Natural killer cell (primary cell): ENCODE measurements around the gene RTN4R. TPM values are rescaled to one million over a fixed set of nuclear protein-coding genes. Genes with fewer than 3 reads are reported as not detected.
"Not testable (repeated sequence)": the region's sequence is repeated elsewhere in the genome, so short reads cannot be mapped to it uniquely, and the experiment has no call there.

Source experiments
- ATAC-seq, 3 donors: fragments of 150-1000 bp in 2 of 3; fragments of 200-7000 bp in 1 of 3; cut with Tn5 transposase; 1 replicate in 1 of 3; 2 replicates in 2 of 3; pipeline ENCODE4 v1.10.0; 2021; ENCODE audit warnings: mild to moderate bottlenecking in 2 of 3, moderate library complexity in 2 of 3
- DNase-seq, 2 donors: peaks; one replicate each; pipeline versions ENCODE4 v3.0.0 to v3.0.0-alpha.2; 2013 to 2021; ENCODE audit warnings: mixed read lengths in 1 of 2
- H3K27ac ChIP-seq: one replicate; pipeline ENCODE4 v1.5.1; 2013; ENCODE audit warnings: mild to moderate bottlenecking, low read length
- H3K27me3 ChIP-seq: one replicate; pipeline ENCODE4 v1.6.1; 2013; ENCODE audit warnings: low read length; ENCODE audit not compliant: control insufficient read depth, insufficient read depth
- H3K36me3 ChIP-seq: one replicate; pipeline ENCODE4 v1.6.1; 2013; ENCODE audit warnings: low read length; ENCODE audit not compliant: control insufficient read depth, insufficient read depth
- H3K4me1 ChIP-seq: one replicate; pipeline ENCODE4 v1.6.1; 2013; ENCODE audit warnings: low read length; ENCODE audit not compliant: control insufficient read depth, insufficient read depth
- H3K4me3 ChIP-seq: one replicate; pipeline ENCODE4 v1.5.1; 2013; ENCODE audit warnings: low read length
- H3K9me3 ChIP-seq: one replicate; pipeline ENCODE4 v1.6.1; 2013; ENCODE audit warnings: low read length; ENCODE audit not compliant: control insufficient read depth, insufficient read depth
- H3K27ac Mint-ChIP-seq, 2 donors: one replicate each; pipeline ENCODE4 v1.8.0; 2022; ENCODE audit warnings: mild to moderate bottlenecking in 2 of 2, mixed read lengths in 2 of 2, moderate library complexity in 1 of 2
- H3K27me3 Mint-ChIP-seq, 2 donors: one replicate each; pipeline ENCODE4 v1.8.0; 2022; ENCODE audit warnings: low read depth in 2 of 2, mixed read lengths in 2 of 2
- H3K36me3 Mint-ChIP-seq: one replicate; pipeline ENCODE4 v1.8.0; 2022; ENCODE audit warnings: mixed read lengths
- H3K4me1 Mint-ChIP-seq, 2 donors: one replicate each; pipeline ENCODE4 v1.8.0; 2022; ENCODE audit warnings: mixed read lengths in 2 of 2
- H3K4me3 Mint-ChIP-seq: one replicate; pipeline ENCODE4 v1.8.0; 2022; ENCODE audit warnings: mild to moderate bottlenecking, moderate library complexity, mixed read lengths
- H3K9me3 Mint-ChIP-seq, 2 donors: one replicate each; pipeline ENCODE4 v1.8.0; 2022; ENCODE audit warnings: mixed read lengths in 2 of 2
- CTCF ChIP-seq: fragments of 200-600 bp; IDR thresholded peaks from one replicate; pipeline ENCODE4 v1.8.0; 2022; ENCODE audit warnings: antibody characterized with exemption
- WGBS: methylation state at CpG from one replicate; pipeline ENCODE4 v1.1.7; 2013; ENCODE audit warnings: missing lambda C conversion rate; ENCODE audit not compliant: insufficient coverage; 5-methylcytosine and 5-hydroxymethylcytosine counted together
- intact Hi-C: fragments of 100-400 bp; cut with micrococcal nuclease; formaldehyde crosslinking; loops from one replicate; pipeline ENCODE4 v1.14.2; 2022
- total RNA-seq, 4 donors: library from RNA; stranded (reverse); fragments of 120-200 nt in 1 of 4; gene quantifications; one replicate each; pipeline versions ENCODE4 v1.2.3 to v1.2.4, GENCODE V29; 2013 to 2022

Gene RTN4R
- total RNA-seq, 3 donors from 2014 or later (not counting 1 experiment from before 2014, with no cell fraction given), result 1.2 to 2.9 (median 1.6) TPM

GRCh38 chr22:20271114-20271994 lies 3.2 kb upstream of the RTN4R start:
- peaks cover 4% of the 10 kb centered on the region for H3K27me3 ChIP-seq
- DNase-seq (no peak), ATAC-seq (no peak)
- WGBS, result 91% methylated on average over 14 of the region's 14 CpGs
- H3K4me1 Mint-ChIP-seq, result peaks cover 5 to 16% of the 10 kb centered on the region in 2 donors
- H3K4me3 ChIP-seq, result no peak overlapping the region
- H3K36me3 Mint-ChIP-seq, result no peaks in the 10 kb centered on the region
- H3K4me3 Mint-ChIP-seq, result no peak overlapping the region
- H3K9me3 ChIP-seq, result no peaks in the 10 kb centered on the region
- intact Hi-C loops, result no loop called here
- H3K36me3 ChIP-seq, result no peaks in the 10 kb centered on the region
- H3K27ac Mint-ChIP-seq, result no peak overlapping the region
- H3K27me3 Mint-ChIP-seq, result no peaks in the 10 kb centered on the region
- H3K27ac ChIP-seq, result no peak overlapping the region
- peaks cover 24% of the 10 kb centered on the region for H3K4me1 ChIP-seq
- no peaks in the 10 kb centered on the region for H3K9me3 Mint-ChIP-seq
- TF ChIP-seq CTCF, result no peak

DNA sequence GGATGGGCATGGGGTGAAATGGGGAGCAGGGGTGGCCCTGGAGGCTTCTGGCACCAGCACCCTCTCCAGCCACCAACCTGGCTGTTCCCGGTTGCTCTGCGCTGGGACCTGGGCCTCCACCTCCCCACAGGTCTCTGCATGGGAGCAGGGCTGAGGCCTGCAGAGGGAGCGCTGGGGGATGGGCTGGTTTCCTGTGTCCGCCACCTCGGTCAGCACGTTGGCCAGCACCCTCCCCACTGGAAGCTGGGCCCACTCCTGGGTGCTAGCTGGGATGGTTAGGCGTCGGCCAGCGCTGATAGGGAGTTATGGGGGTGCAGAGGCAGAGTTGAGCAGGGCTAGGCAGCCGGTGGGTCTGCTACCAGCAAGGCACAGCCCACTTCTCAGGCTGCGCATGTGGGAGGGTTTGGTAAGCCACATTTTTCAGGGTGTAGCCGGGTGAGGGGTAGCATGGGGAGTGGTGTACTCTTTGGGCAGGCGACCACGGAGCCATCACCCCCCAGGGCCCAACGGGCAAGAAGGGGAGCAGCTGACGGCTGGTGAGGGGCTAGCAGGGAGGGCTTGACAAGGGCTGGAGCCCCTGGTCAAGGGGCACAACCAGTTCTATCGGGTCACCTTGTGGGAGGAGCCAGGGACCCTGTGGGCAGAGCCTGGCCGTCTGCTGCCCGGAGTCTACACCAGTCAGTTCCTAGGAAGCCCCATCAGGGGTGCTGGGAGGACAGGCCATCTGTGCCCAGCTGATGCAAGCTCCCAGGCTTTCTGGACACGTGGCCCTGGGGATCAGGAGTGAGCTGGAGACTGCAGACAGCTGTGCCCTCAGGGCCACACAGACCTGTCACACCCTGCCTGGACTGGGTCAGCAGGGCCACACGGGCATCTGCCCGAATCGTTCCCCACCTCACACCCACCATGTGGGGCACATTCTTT lies 2.3 kb upstream of the RTN4R start:
- H3K27me3 ChIP-seq, H3K4me3 Mint-ChIP-seq, H3K27me3 Mint-ChIP-seq, DNase-seq, H3K27ac ChIP-seq, H3K9me3 ChIP-seq, H3K27ac Mint-ChIP-seq, H3K9me3 Mint-ChIP-seq, H3K36me3 Mint-ChIP-seq, ATAC-seq, H3K4me3 ChIP-seq, intact Hi-C loops, H3K36me3 ChIP-seq: not testable (repeated sequence)
- 68% methylated on average over 20 of the region's 23 CpGs for WGBS
- peaks cover 24% of the 10 kb centered on the region for H3K4me1 ChIP-seq
- H3K4me1 Mint-ChIP-seq, result peaks cover 6 to 16% of the 10 kb centered on the region in 2 donors

- intact Hi-C loops, result not testable (repeated sequence)
Observed at GRCh38 chr22:20269673-20270072, 1.6 kb upstream of the RTN4R start.

GRCh38 chr22:20269201-20269600 lies 1.1 kb upstream of the RTN4R start:
- ATAC-seq, H3K27ac ChIP-seq, intact Hi-C loops: not testable (repeated sequence)

More at GRCh38 chr22:20269673-20270072, 1.6 kb upstream of the RTN4R start:
- not testable (repeated sequence) for H3K9me3 Mint-ChIP-seq, H3K27ac ChIP-seq, H3K9me3 ChIP-seq, DNase-seq, H3K36me3 ChIP-seq, H3K27me3 ChIP-seq, H3K27ac Mint-ChIP-seq, H3K36me3 Mint-ChIP-seq, ATAC-seq, H3K27me3 Mint-ChIP-seq, H3K4me3 ChIP-seq
- H3K4me1 ChIP-seq, result peaks cover 24% of the 10 kb centered on the region
- WGBS, result 89% methylated on average over 8 of the region's 8 CpGs
- Mint-ChIP-seq H3K4me1 (peaks cover 6 to 16% of the 10 kb centered on the region in 2 donors), H3K4me3 (peak overlapping the region; percentile 40)

More at GRCh38 chr22:20269201-20269600, 1.1 kb upstream of the RTN4R start:
- H3K4me3 ChIP-seq, H3K9me3 ChIP-seq, H3K27me3 Mint-ChIP-seq, DNase-seq, H3K27me3 ChIP-seq, H3K36me3 Mint-ChIP-seq, H3K9me3 Mint-ChIP-seq, H3K36me3 ChIP-seq: not testable (repeated sequence)
- peaks cover 24% of the 10 kb centered on the region for H3K4me1 ChIP-seq
- Mint-ChIP-seq H3K27ac (peak overlapping the region in 1 of 2 donors; percentile 47), H3K4me3 (peak overlapping the region; percentile 82), H3K4me1 (peaks cover 6 to 16% of the 10 kb centered on the region in 2 donors)
- WGBS, result 70% methylated on average over 4 of the region's 4 CpGs
